Measurements from ENCODE around the gene AJAP1.

AJAP1 gene

DNA sequence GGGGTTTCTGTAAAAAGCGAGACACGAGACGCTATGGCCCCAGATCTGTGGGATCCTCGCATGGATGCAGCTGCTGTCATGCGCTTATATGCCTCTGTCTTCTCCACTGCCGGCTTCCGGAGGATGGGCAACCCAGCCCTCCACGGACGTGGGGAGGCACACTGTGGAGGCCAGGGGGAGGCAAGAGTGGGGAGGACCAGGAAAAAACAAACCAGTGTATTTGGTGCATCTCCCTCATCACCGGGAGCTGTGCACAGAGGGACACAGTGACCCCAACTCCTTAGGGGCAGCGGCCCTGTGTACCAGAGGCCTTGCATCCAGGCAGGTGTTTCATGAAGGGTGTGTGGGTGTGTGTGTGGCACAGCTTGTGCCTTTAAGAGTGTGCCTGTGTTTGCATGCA is 95.0 kb downstream of the AJAP1 start:
- no peak for DNase-seq
- TF ChIP-seq POLR2A (IDR thresholded peaks at IDR 0.05; ENCODE audit: low read length), result no peak
- no peak for TF ChIP-seq GATA1 (IDR thresholded peaks at IDR 0.05; ENCODE audit: low read depth, low read length)

DNA sequence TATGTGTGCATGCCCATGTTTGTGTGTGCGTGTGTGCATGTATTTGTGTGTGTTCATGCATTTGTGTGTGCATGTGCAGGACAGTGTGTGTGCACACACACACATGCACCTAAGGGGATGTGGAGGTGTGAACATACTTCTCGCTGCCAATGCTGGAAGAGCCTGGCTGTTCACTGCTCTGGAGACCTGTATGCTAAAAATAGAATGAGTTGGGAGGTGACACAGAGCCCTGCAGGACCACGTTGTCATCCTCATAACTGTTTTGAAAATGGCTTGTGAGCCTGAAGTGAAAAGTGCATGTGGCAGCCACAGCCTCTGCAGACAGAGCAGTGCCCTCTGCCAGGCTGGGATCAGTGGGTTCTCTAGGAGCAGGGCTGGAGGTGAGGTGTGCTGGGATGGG is 95.8 kb downstream of the AJAP1 start:
- no peak for TF ChIP-seq POLR2A (IDR thresholded peaks at IDR 0.05; ENCODE audit: low read length)
- no peak for TF ChIP-seq GATA1 (IDR thresholded peaks at IDR 0.05; ENCODE audit: low read depth, low read length)
- DNase-seq, result no peak

DNA sequence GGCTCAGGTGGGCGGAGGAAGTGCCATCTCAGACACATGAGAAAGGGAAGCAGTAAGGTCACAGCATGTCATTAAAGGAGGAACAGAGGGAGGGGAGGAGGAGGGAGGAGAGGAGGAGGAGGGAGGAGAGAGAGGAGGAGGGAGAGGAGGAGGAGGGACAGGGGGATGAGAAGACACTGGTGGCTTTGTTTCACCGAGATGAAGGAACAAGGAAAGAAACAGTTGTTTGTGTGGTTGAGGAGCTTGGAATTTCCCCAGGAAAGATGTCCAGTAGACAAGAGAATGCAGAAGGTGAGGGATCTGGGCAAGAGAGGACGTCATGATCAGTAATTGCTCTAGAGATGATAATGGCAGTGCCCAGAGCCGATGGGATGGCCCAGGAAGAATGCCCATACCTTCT is 97.7 kb downstream of the AJAP1 start:
- TF ChIP-seq POLR2A (IDR thresholded peaks at IDR 0.05; ENCODE audit: low read length), result no peak
- TF ChIP-seq GATA1 (IDR thresholded peaks at IDR 0.05; ENCODE audit: low read depth, low read length), result no peak
- no peak for DNase-seq

DNA sequence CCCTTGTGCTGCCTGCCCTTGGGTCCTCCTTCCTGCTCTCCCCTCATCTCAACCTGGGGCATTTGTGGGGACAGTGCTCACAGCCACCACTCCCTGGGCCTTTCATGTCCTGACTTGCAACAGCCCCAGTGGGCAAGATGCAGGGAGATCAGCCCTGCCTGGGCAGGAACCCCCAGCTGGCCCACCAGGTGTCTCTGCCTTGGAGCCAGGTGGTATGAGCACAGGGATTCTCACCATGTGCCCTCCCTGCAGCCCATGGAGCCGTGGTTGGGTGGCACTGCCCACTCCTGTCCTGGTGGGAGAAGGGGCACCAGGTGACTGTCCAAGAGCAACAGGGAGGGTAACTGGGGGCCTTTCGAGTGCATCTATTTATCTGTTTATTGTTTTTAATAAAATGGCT is 100.4 kb downstream of the AJAP1 start:
- no peak for DNase-seq
- TF ChIP-seq POLR2A (IDR thresholded peaks at IDR 0.05; ENCODE audit: low read length) (no peak), GATA1 (IDR thresholded peaks at IDR 0.05; ENCODE audit: low read depth, low read length) (no peak)

DNA sequence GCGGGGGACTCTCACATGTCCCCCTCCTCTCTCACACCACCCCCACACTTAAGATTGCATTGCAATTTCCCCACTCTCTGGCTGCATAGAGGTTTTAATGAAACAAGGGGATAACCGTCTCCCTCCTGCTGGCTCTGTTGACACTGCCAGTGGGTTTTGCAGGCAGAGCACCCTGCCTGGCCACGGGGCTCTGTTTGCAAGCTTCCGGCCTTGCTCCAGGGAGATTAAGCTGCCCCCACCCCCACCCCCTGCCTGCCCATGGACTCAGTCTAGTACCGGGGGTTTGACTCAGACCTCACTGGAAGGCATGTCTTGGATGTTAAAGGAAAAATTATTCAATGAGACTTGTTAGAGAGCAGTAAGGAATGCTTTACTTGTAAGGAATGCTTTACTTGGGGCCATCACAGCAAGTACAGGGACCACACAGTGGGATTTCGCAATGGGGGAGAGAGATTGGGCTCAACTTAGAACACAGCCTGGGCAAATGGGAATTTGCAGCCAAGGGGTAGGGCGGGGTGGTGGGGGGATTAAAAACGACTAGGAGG is 101.0 kb downstream of the AJAP1 start:
- DNase-seq, result no peak

DNA sequence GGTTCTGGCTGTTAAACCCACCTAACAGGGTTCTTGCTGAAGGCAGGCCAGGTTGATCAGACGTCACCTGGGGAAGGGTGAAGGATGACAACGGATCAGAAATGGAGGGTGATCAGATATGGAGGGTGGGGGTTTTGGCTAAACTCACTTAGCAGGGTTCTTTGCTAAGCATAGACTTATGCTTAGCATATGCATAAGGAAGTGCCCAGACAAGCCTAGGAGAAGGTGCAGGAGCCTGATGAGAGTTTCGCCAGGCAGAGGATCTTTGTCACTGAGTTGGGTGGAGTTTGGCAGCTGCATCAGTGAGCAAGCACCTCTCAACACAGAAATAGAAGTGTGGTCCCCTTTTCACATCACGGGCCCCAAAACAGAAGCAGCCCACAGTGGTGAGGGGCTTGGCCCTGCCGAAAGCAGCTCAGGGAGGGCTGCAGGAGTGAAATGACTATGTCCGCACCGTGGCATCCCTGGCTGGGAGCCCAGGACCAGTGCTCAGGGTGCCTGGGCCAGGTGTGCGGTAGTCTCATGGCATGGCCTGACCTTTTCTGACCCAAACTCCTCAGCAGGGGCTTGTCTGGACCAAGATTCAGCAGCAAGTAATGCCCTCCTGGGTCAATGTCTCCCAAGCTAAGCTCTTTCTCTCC is 101.6 kb downstream of the AJAP1 start:
- no peak for DNase-seq
- TF ChIP-seq GATA1 (IDR thresholded peaks at IDR 0.05; ENCODE audit: low read depth, low read length) (no peak), POLR2A (IDR thresholded peaks at IDR 0.05; ENCODE audit: low read length) (no peak)

More for the DNA sequence above, 101.0 kb downstream of the AJAP1 start:
- TF ChIP-seq GATA1 (IDR thresholded peaks at IDR 0.05; ENCODE audit: low read depth, low read length) (no peak), POLR2A (IDR thresholded peaks at IDR 0.05; ENCODE audit: low read length) (no peak)

DNA sequence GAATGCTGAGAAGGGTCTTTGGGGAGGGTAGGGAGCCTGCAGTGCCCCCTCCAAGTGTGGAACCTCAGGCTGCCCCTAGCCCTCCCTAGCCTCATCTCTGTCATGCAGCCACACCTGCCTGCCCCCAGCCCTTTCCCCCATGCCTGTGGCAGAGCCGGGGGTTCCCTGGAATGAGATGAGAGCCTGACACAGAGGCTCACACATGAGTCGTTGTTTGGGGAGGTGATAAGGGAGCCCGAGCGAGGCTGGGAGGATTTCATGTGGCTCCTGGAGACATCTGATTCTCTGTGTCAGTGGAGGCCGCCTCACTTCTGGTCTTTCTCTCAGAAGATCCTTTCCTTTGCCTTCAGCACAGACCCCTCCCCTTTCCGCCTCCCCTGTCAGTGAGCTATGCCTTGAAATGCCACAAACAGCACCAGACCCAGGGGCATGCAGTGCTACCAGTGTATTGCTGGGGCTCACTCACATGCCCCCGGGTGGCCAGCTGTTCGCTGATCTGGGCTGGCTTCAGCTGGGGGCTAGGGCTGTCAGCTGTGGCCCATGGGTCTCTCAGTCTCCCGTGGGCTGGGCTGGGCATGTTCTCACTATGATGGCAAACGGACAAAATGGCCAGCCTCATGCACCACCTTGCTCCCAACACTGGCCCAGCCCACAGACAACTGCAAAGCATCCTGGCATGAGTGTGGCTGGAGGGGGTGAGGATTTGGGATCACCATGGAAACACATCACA is 102.6 kb downstream of the AJAP1 start:
- no peak for TF ChIP-seq POLR2A (IDR thresholded peaks at IDR 0.05; ENCODE audit: low read length)
- TF ChIP-seq GATA1 (IDR thresholded peaks at IDR 0.05; ENCODE audit: low read depth, low read length), result no peak
- no peak for DNase-seq

DNA sequence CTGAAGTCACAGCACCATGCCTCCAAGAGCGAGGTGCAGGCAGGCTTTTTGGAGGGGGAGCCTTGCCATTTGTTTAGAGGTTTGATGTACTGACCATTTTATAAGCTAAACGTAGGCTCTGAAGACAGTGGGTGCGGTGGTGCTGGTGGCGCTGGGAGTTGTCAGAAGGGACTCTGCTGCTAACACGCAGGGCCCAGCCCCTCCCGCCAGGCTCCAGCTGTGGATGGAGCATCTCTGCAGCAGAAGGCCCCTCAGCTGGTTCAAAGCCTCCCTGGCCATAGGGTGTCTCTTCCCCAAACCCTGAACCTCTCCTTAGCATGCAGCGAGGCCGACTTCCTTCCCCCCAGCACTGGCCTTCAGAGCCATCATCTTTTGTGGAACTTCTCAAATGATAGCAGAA is 105.3 kb downstream of the AJAP1 start:
- TF ChIP-seq POLR2A (IDR thresholded peaks at IDR 0.05; ENCODE audit: low read length) (no peak), GATA1 (IDR thresholded peaks at IDR 0.05; ENCODE audit: low read depth, low read length) (no peak)

DNA sequence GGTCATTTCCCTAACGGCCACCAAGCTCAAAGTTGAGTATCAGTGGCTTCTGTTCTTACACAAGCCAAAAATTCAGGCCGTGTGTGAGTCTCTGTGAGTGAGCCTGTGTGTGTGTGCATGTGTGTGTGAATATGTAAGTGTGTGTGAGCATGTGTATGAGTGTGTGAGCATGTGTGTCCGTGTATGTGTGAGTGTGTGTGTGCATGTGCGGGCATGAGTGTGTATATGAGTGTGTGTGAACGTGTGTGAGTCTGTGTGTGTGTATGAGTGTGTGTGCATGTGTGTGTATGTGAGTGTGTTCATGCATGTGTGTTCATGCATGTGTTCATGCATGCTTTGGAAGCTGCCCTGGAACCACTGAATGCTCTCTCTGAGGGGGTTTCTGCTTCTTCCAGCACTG is 105.7 kb downstream of the AJAP1 start:
- no peak for DNase-seq
- TF ChIP-seq POLR2A (IDR thresholded peaks at IDR 0.05; ENCODE audit: low read length), result no peak
- no peak for TF ChIP-seq GATA1 (IDR thresholded peaks at IDR 0.05; ENCODE audit: low read depth, low read length)

More for the DNA sequence above, 105.3 kb downstream of the AJAP1 start:
- no peak for DNase-seq

DNA sequence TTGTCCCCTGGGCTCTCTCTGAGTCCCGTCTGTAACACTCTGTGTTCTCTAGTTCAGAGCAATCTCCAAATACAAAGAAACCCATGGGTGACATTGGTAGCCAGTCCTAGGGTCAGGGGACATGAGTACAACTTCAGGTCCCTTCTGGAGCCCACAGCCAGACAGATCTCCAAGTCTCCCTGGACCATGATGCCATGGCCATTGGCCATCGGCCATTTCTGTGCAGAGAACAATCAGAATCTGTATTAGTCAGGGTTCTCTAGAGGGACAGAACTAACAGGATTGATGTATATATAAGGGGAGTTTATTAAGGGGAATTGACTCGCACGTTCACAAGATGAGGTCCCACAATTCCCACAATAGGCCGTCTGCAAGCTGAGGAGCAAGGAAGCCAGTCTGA is 106.9 kb downstream of the AJAP1 start:
- no peak for DNase-seq
- TF ChIP-seq GATA1 (IDR thresholded peaks at IDR 0.05; ENCODE audit: low read depth, low read length) (no peak), POLR2A (IDR thresholded peaks at IDR 0.05; ENCODE audit: low read length) (no peak)

DNA sequence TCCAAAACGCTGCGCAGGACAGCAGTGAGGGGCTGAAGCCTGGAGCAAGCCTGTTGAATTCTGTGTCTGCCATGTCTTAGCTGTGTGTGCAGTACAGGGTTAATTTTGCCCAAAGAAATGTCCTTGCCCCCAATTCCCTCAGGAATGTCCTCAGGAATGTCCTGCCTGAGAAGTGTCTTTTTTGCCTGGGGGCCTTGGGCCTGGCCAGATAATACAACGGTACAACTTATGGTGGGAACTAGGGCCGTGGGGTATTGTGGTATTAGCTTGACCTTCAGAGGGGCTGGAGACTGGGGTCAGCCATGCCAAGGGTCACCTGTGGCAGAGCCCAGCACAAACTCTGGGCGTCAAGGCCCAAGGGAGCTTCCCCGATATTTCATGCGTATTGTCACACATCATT is 107.7 kb downstream of the AJAP1 start:
- TF ChIP-seq GATA1 (IDR thresholded peaks at IDR 0.05; ENCODE audit: low read depth, low read length) (no peak), POLR2A (IDR thresholded peaks at IDR 0.05; ENCODE audit: low read length) (no peak)
- no peak for DNase-seq

DNA sequence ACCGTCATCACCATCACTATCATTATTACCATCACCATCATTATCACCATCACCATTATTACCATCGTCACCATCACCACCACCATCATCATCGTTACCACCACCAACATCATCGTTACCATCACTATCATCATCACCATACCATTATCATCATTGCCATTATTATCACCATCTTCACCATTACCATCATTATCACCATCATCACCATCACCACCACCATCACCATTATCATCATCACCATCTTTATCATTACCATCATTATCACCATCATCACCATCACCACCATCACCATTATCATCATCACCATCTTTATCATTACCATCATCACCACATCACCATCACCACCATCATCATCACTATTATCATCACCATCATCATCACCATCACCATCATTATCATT is 112.9 kb downstream of the AJAP1 start:
- no peak for TF ChIP-seq GATA1 (IDR thresholded peaks at IDR 0.05; ENCODE audit: low read depth, low read length)

DNA sequence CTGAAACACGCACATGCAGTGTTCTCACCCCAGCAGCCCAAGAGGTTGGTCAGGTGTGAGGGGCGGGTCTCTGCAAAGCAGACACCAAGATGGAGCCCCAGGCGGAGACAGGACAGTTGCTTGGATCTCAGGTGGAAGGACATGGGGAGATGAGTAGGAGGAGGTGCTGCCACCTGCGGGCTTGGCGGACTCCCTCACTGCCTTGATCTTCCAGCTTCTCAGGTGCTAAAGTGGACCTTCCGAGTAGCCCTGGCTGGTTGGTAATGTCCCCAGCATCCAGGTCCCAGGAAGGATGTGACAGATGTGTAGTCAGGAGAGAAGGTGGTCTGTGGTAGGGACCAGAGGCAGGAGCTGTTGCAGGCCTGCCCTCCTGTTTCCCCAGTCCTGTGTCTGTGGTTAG is 114.1 kb downstream of the AJAP1 start:
- DNase-seq, result no peak
- TF ChIP-seq POLR2A (IDR thresholded peaks at IDR 0.05; ENCODE audit: low read length), result no peak
- no peak for TF ChIP-seq GATA1 (IDR thresholded peaks at IDR 0.05; ENCODE audit: low read depth, low read length)

More for the DNA sequence above, 112.9 kb downstream of the AJAP1 start:
- no peak for DNase-seq

DNA sequence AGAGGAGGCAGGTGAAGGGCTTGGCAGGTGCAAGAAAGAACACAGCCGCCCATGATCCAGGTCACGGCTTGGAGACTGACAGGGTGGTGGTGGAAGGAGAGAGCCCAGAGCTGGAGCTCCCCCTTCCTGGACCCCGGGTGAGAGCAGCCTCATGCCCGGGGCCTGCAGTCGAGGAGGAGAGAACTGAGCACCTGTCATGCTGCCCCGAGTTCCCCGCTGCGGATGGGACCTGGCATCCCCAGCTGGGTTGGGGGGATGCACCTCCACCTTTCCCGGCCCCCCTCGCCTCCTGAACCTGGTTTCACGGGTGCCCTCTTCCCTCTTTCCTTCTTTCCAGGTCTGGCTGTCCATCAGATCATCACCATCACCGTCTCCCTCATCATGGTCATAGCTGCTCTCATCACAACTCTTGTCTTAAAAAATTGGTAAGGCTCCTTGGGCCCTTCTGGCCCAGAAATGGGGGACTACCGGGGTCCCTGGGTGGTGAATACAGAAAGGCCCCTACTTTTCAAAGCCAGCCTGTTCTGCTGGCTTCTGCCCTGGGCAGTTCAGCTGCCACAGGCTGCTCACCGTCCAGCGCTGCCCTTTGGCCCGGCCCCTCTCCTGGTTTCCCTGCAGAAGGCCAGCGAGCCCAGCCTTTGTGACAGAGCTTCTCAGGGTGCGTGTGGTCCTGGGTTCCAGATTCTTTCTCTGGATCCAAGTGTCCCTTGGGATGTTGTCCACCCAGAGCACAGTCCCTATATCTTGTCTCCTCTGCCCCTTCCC is 115.3 kb downstream of the AJAP1 start:
- TF ChIP-seq POLR2A (IDR thresholded peaks at IDR 0.05; ENCODE audit: low read length) (no peak), GATA1 (IDR thresholded peaks at IDR 0.05; ENCODE audit: low read depth, low read length) (no peak)
- no peak for DNase-seq
